ENCODE measurements around the gene PPP2R5C. TPM values are rescaled to one million over a fixed set of nuclear protein-coding genes. Genes with fewer than 3 reads are reported as not detected.

Gene PPP2R5C
- total RNA-seq, 1 experiment from 2014 or later, result 301 TPM

GRCh38 chr14:101784631-101785030, 23.1 kb downstream of the PPP2R5C start:
- Histone ChIP-seq H2AFZ (ENCODE audit: low read length) (no peak overlapping the region), H3K4me1 (ENCODE audit: low read length) (peaks cover 20% of the 10 kb centered on the region), H4K20me1 (ENCODE audit: insufficient read depth, low read depth, low read length) (peaks cover 5% of the 10 kb centered on the region; the same call in 1 of the 2 replicates), H3K27me3 (ENCODE audit: low read length) (no peaks in the 10 kb centered on the region), H3K27ac (ENCODE audit: low read length) (no peak overlapping the region), H3K9ac (ENCODE audit: low read length) (no peak overlapping the region), H3K79me2 (ENCODE audit: low read length) (no peaks in the 10 kb centered on the region; the same call in 1 of the 2 replicates), H3K4me2 (ENCODE audit: low read depth, low read length, poor library complexity, severe bottlenecking) (no peak overlapping the region), H3K4me3 (ENCODE audit: low read length) (no peak overlapping the region), H3K9me3 (ENCODE audit: low read length) (no peaks in the 10 kb centered on the region), H3K9me2 (replicated peaks; ENCODE audit: insufficient read depth, low read length) (no peaks in the 10 kb centered on the region), H3K36me3 (ENCODE audit: insufficient read depth, low read length) (no peaks in the 10 kb centered on the region)
- no peak for DNase-seq

- Histone ChIP-seq H2AFZ (ENCODE audit: low read length) (no peak overlapping the region), H4K20me1 (ENCODE audit: insufficient read depth, low read depth, low read length) (no peaks in the 10 kb centered on the region), H3K4me1 (ENCODE audit: low read length) (peaks cover 33% of the 10 kb centered on the region), H3K27ac (ENCODE audit: low read length) (no peak overlapping the region), H3K9ac (ENCODE audit: low read length) (no peak overlapping the region), H3K9me2 (replicated peaks; ENCODE audit: insufficient read depth, low read length) (no peaks in the 10 kb centered on the region), H3K36me3 (ENCODE audit: insufficient read depth, low read length) (no peaks in the 10 kb centered on the region), H3K4me2 (ENCODE audit: low read depth, low read length, poor library complexity, severe bottlenecking) (no peak overlapping the region), H3K9me3 (ENCODE audit: low read length) (no peaks in the 10 kb centered on the region), H3K79me2 (ENCODE audit: low read length) (peaks cover 3% of the 10 kb centered on the region; the same call in 1 of the 2 replicates), H3K4me3 (ENCODE audit: low read length) (no peak overlapping the region), H3K27me3 (ENCODE audit: low read length) (no peaks in the 10 kb centered on the region)
- no peak for DNase-seq
These were observed 26.6 kb downstream of the PPP2R5C start for GRCh38 chr14:101788016-101788635.

- Histone ChIP-seq H3K27me3 (ENCODE audit: low read length) (no peaks in the 10 kb centered on the region), H2AFZ (ENCODE audit: low read length) (no peak overlapping the region), H3K79me2 (ENCODE audit: low read length) (peaks cover 11% of the 10 kb centered on the region; the same call in 1 of the 2 replicates), H3K4me3 (ENCODE audit: low read length) (no peak overlapping the region), H4K20me1 (ENCODE audit: insufficient read depth, low read depth, low read length) (no peaks in the 10 kb centered on the region), H3K27ac (ENCODE audit: low read length) (no peak overlapping the region), H3K9me2 (replicated peaks; ENCODE audit: insufficient read depth, low read length) (no peaks in the 10 kb centered on the region), H3K9ac (ENCODE audit: low read length) (no peak overlapping the region), H3K4me1 (ENCODE audit: low read length) (peaks cover 33% of the 10 kb centered on the region), H3K9me3 (ENCODE audit: low read length) (peaks cover 3% of the 10 kb centered on the region; the same call in 1 of the 2 replicates), H3K4me2 (ENCODE audit: low read depth, low read length, poor library complexity, severe bottlenecking) (no peak overlapping the region), H3K36me3 (ENCODE audit: insufficient read depth, low read length) (peaks cover 8% of the 10 kb centered on the region)
- no peak for DNase-seq
These were observed 27.7 kb downstream of the PPP2R5C start for GRCh38 chr14:101789222-101789621.

GRCh38 chr14:101790232-101790631, 28.7 kb downstream of the PPP2R5C start:
- Histone ChIP-seq H3K27me3 (ENCODE audit: low read length) (no peaks in the 10 kb centered on the region), H3K27ac (ENCODE audit: low read length) (peak overlapping the region; percentile 54), H4K20me1 (ENCODE audit: insufficient read depth, low read depth, low read length) (no peaks in the 10 kb centered on the region), H3K9me3 (ENCODE audit: low read length) (peaks cover 3% of the 10 kb centered on the region; the same call in 1 of the 2 replicates), H3K79me2 (ENCODE audit: low read length) (peaks cover 20% of the 10 kb centered on the region; the same call in 1 of the 2 replicates), H3K36me3 (ENCODE audit: insufficient read depth, low read length) (peaks cover 8% of the 10 kb centered on the region), H3K4me3 (ENCODE audit: low read length) (no peak overlapping the region), H3K9me2 (replicated peaks; ENCODE audit: insufficient read depth, low read length) (no peaks in the 10 kb centered on the region), H3K4me1 (ENCODE audit: low read length) (peaks cover 41% of the 10 kb centered on the region), H3K9ac (ENCODE audit: low read length) (no peak overlapping the region), H2AFZ (ENCODE audit: low read length) (no peak overlapping the region), H3K4me2 (ENCODE audit: low read depth, low read length, poor library complexity, severe bottlenecking) (peak overlapping the region; percentile 36)
- no peak for DNase-seq

GRCh38 chr14:101791919-101792572, 30.5 kb downstream of the PPP2R5C start:
- Histone ChIP-seq H3K4me1 (ENCODE audit: low read length) (peaks cover 60% of the 10 kb centered on the region), H4K20me1 (ENCODE audit: insufficient read depth, low read depth, low read length) (no peaks in the 10 kb centered on the region), H3K27ac (ENCODE audit: low read length) (peak overlapping the region; percentile 54), H3K9ac (ENCODE audit: low read length) (peak overlapping the region; percentile 52), H3K36me3 (ENCODE audit: insufficient read depth, low read length) (peaks cover 8% of the 10 kb centered on the region), H3K79me2 (ENCODE audit: low read length) (peaks cover 29% of the 10 kb centered on the region; the same call in 1 of the 2 replicates), H3K9me2 (replicated peaks; ENCODE audit: insufficient read depth, low read length) (no peaks in the 10 kb centered on the region), H3K4me3 (ENCODE audit: low read length) (peak overlapping the region; percentile 53), H3K4me2 (ENCODE audit: low read depth, low read length, poor library complexity, severe bottlenecking) (peak overlapping the region; percentile 81), H3K27me3 (ENCODE audit: low read length) (no peaks in the 10 kb centered on the region), H2AFZ (ENCODE audit: low read length) (peak overlapping the region; percentile 44; the same call in 1 of the 2 replicates), H3K9me3 (ENCODE audit: low read length) (peaks cover 3% of the 10 kb centered on the region; the same call in 1 of the 2 replicates)
- DNase-seq, result peak; percentile 69

GRCh38 chr14:101796016-101796415, 34.5 kb downstream of the PPP2R5C start:
- Histone ChIP-seq H3K27ac (ENCODE audit: low read length) (peak overlapping the region; percentile 78; the same call in 1 of the 2 replicates), H3K36me3 (ENCODE audit: insufficient read depth, low read length) (peaks cover 8% of the 10 kb centered on the region), H3K4me2 (ENCODE audit: low read depth, low read length, poor library complexity, severe bottlenecking) (peak overlapping the region; percentile 51), H3K9me3 (ENCODE audit: low read length) (peaks cover 3% of the 10 kb centered on the region; the same call in 1 of the 2 replicates), H3K27me3 (ENCODE audit: low read length) (no peaks in the 10 kb centered on the region), H3K4me3 (ENCODE audit: low read length) (peak overlapping the region; percentile 14; the same call in 1 of the 2 replicates), H3K9ac (ENCODE audit: low read length) (no peak overlapping the region), H3K79me2 (ENCODE audit: low read length) (peaks cover 37% of the 10 kb centered on the region), H3K4me1 (ENCODE audit: low read length) (peaks cover 60% of the 10 kb centered on the region), H3K9me2 (replicated peaks; ENCODE audit: insufficient read depth, low read length) (no peaks in the 10 kb centered on the region), H4K20me1 (ENCODE audit: insufficient read depth, low read depth, low read length) (no peaks in the 10 kb centered on the region), H2AFZ (ENCODE audit: low read length) (no peak overlapping the region)
- DNase-seq, result no peak

- Histone ChIP-seq H3K36me3 (ENCODE audit: insufficient read depth, low read length) (peaks cover 8% of the 10 kb centered on the region), H3K27ac (ENCODE audit: low read length) (no peak overlapping the region), H3K27me3 (ENCODE audit: low read length) (no peaks in the 10 kb centered on the region), H3K4me2 (ENCODE audit: low read depth, low read length, poor library complexity, severe bottlenecking) (no peak overlapping the region), H3K79me2 (ENCODE audit: low read length) (peaks cover 36% of the 10 kb centered on the region), H3K9me2 (replicated peaks; ENCODE audit: insufficient read depth, low read length) (no peaks in the 10 kb centered on the region), H3K4me3 (ENCODE audit: low read length) (no peak overlapping the region), H3K9ac (ENCODE audit: low read length) (no peak overlapping the region), H3K9me3 (ENCODE audit: low read length) (peaks cover 3% of the 10 kb centered on the region; the same call in 1 of the 2 replicates), H3K4me1 (ENCODE audit: low read length) (peaks cover 56% of the 10 kb centered on the region), H4K20me1 (ENCODE audit: insufficient read depth, low read depth, low read length) (no peaks in the 10 kb centered on the region), H2AFZ (ENCODE audit: low read length) (no peak overlapping the region)
- DNase-seq, result no peak
These were observed 35.0 kb downstream of the PPP2R5C start for GRCh38 chr14:101796479-101796878.

- Histone ChIP-seq H3K9ac (ENCODE audit: low read length) (peak overlapping the region; percentile 26), H3K36me3 (ENCODE audit: insufficient read depth, low read length) (peaks cover 8% of the 10 kb centered on the region), H3K27me3 (ENCODE audit: low read length) (no peaks in the 10 kb centered on the region), H4K20me1 (ENCODE audit: insufficient read depth, low read depth, low read length) (no peaks in the 10 kb centered on the region), H3K4me1 (ENCODE audit: low read length) (peaks cover 43% of the 10 kb centered on the region), H3K4me3 (ENCODE audit: low read length) (no peak overlapping the region), H3K9me2 (replicated peaks; ENCODE audit: insufficient read depth, low read length) (no peaks in the 10 kb centered on the region), H3K79me2 (ENCODE audit: low read length) (peaks cover 36% of the 10 kb centered on the region), H3K27ac (ENCODE audit: low read length) (peak overlapping the region; percentile 40; the same call in 1 of the 2 replicates), H3K9me3 (ENCODE audit: low read length) (peaks cover 3% of the 10 kb centered on the region; the same call in 1 of the 2 replicates), H2AFZ (ENCODE audit: low read length) (no peak overlapping the region), H3K4me2 (ENCODE audit: low read depth, low read length, poor library complexity, severe bottlenecking) (peak overlapping the region; percentile 34)
- no peak for DNase-seq
These were observed 36.3 kb downstream of the PPP2R5C start for GRCh38 chr14:101797856-101798255.
